A549 treated with GW870086 at 1 μM for 4 hours (cell line): Measurements from ENCODE around the gene NPW. TPM values are rescaled to one million over a fixed set of nuclear protein-coding genes. Genes with fewer than 3 reads are reported as not detected.

ENCODE experiments used
- total RNA-seq: library from RNA; stranded (reverse); fragments of 200-300 nt; extraction: Qiagen RNA extraction; gene quantifications from 5 replicates; pipeline ENCODE4 v1.2.3, GENCODE V29; 2022; ENCODE audit warnings: low read depth

Gene NPW
- 0.44 to 1.7 TPM (median 0.85 TPM) in 5 replicates for total RNA-seq

DNA sequence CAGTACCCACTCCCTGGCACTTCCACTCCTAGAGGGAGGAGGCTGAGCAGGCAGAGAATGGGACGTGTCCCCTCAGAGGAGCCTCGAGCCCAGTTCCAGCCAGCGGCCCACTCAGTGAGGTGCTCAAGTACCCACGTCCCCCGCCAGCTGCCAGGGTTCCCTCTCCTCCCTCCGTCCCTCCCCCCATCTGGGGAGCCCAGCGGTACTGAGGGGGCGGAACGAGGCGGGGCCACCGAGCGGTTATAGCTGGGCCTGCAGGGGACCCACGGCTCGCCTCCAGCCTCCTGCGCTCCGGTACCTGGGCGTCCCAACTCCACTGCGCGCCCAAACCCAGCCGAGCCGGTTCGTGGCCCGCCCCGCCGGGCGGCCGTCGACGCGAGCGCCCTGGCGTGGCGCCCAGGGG lies at the start of gene NPW:
NPW (plus strand) TSS at position 268 of the 403 bp plus-strand sequence.

DNA sequence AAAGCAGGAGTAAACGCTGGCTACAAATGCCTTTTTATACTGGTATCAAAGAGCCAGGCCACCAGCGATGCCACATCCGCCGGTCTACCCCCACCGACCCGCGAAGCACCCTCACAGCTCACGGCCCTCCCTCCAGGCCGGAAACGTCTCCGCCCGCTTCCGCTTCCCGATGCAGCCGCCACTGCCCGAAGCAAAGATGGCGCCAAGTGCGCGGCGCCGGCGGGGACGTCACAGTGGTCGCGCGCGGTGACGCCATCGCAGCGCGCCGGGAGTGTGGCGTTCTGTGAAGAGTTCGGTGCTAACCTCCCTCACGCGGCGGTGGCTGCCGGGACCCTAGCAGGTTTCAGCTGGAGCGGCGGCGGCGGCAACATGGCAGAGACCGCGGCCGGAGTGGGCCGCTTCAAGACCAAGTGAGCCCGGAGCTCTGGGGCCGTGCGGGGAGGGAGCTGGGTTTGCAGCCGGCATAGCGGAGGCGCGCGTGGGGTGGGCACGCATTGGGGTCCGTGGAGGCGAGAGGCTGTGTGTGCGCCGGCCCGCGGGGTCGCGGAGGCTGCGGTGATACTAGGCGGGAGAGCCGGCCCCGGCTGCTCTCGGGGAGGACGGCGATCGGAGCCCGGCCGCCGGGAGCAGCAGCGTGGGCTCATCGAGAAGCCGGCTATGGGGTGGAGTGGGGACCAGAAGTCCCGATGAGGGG lies 47.6 kb upstream of the NPW start, which contains the start of gene TBL3:
TBL3 (plus strand) TSS at position 258 of the 694 bp plus-strand sequence; CDS start at position 370, 112 bp downstream.

DNA sequence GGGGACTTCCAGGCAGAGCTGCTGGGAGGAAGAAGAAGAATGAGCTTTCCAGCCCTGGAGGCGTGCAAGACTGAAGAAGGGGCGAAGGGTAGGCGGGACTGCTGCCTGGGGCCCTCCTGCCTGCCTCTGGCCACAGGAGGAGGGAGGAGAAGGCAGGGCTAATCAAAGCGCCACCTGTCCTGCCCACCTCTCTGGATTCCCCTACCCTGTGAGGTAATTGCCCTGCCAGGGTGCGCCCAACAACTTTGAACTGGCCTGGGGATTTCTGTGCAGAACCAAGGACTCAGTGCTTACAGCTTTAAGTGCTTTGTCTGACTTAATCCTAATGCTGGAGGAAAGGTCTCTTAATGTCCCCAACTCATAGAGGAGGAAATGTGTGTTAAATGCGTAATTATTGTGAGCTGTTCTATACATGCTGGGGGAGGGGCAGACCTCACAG lies 38.2 kb upstream of the NPW start, which contains the start of gene NOXO1:
NOXO1 (minus strand) TSS at position 72 of the 439 bp plus-strand sequence. CDS start 290 bp downstream, outside the sequence.

DNA sequence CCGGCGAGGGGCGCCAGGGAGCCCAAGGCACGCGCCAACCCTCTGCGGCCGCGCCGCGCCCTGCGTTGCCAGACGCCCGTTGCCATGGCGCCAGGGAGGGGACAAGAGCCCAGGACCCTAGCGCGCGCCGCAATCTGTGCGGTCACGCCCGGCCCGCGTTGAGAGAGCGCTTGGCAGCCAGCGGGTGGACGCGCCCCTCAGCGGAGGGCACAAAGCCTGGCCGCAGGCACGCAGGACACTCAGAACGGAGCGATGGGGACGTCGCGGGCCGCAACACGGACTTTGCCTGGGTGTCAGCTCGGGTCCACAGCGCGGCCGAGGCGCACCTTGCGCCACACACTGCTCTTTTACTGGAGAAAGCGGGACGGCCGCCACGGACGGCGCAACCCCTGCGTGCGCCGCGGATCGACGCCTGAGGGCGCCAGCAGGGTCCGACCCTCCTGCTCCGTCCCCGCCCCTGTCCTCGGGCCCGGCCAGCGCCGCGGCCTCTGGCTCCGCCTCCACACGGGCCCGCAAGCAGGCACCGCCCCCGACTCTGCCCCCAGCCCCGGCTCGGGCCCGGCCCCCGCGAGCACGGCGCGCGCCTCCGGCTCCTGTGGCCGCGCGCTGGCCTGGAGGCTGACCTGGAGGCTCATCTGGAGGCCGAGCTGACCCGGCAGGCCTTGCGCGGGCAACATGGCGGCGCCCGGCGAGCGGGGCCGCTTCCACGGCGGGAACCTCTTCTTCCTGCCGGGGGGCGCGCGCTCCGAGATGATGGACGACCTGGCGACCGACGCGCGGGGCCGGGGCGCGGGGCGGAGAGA lies 35.8 kb upstream of the NPW start, which contains the start of gene GFER:
GFER (plus strand) TSS at position 650 of the 803 bp plus-strand sequence; CDS start at position 676, 26 bp downstream.

DNA sequence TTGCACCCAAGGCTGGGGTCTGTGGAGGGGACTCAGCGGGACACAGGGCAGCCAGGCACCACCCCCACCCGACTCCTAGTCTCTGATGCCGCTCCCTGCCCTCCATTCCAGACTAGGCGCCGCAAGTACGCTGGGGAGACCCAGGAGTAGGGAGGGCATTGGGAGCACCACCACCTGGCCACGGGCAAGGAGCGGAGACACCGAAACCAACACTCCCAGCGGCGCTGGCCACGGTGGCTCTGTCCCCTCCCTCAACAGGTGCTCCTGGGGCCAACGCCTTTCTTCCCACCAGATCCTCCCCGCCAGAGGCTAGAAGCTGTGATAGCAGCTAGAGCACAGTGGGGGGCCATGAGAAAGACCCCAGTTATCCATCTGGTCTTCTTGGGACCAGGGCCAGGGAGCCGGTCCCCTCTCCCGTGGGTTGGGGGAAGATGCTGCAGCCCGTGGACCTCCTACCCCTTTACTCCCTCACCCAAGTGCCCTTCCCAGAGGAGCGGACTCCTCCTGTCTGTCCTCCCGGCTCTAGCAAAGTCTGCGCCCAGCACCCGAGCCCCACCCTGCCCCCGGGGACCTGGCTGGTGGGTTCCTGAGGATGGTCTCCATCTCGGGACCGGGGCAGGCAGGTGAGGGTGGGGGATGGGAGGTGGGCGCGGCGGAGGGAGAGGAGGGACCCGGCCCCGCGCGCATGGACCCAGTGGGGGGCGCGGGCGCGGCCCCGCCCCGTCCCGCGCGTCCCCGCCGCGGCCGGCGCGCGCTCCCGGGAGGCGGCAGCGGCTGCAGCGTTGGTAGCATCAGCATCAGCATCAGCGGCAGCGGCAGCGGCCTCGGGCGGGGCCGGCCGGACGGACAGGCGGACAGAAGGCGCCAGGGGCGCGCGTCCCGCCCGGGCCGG lies 30.1 kb upstream of the NPW start, which contains the start of gene SYNGR3:
SYNGR3 (plus strand) TSS at position 762 of the 892 bp plus-strand sequence. CDS start 133 bp downstream, outside the sequence.

DNA sequence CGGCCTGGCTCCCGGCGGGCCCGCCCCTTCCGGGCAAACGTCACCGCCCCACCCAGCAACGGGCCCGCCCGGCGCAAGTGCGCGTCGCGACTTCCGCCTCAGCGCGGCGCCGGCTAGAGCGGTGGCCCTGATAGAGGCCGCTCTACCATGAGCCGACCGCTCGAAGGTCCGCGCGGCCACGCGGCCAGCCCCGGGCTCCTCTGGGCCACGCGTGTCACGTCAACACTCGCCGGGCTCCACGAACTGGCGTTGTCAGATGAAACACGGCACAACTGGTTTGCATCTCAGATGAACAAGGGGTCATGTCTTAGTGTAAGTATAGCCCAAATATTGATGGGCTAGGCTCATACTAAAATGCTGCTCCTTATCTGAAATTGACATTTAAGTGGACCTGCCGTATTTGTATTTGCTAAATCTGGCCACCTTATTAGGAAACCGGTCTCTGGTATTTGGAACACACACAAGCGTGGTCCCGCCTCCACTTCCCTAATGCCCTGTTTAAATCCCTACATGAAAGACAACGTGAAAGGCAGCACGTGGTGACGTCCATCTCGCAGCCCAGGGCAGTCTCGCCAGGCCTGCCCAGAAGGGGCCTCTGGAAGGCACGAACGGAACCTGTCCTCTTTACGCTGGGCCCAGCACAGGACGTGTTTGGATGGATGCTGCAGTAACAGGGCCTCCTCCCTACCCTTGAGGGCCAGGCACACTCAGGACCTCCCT lies 9.6 kb upstream of the NPW start, which contains the start of gene ZNF598:
ZNF598 (minus strand) TSS at position 31 of the 720 bp plus-strand sequence.

DNA sequence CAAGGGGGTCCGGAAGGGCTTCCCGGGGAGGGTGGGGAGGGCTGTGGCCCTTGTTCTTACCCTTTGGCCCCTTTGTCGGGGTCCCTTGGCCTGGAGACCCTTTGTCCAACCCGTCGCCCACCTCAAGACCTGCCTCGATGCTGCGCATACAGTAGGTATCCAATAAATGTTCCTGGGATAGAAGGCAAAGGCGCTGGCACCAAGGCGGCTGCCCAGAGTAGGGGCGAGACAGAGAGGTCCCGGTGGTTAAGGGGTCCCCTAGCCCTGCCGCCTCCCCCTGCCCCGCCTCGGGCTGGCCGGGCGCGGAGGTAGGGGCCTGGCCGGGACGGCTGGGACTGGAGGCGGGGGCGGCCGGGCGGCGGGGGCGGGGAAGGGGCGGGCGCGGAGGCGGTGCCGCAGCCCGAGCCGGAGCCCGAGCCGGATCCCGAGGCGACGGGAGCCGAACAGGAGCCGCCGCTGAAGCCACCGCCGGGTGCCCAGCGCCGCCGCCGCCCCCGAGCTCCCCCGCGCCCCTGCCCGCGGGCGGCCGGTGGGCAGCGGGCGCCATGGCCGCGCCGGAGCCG lies 7.0 kb downstream of the NPW start, which contains the start of gene NHERF2:
NHERF2 (plus strand) TSS at position 442 of the 563 bp plus-strand sequence; CDS start at position 546, 104 bp downstream.

DNA sequence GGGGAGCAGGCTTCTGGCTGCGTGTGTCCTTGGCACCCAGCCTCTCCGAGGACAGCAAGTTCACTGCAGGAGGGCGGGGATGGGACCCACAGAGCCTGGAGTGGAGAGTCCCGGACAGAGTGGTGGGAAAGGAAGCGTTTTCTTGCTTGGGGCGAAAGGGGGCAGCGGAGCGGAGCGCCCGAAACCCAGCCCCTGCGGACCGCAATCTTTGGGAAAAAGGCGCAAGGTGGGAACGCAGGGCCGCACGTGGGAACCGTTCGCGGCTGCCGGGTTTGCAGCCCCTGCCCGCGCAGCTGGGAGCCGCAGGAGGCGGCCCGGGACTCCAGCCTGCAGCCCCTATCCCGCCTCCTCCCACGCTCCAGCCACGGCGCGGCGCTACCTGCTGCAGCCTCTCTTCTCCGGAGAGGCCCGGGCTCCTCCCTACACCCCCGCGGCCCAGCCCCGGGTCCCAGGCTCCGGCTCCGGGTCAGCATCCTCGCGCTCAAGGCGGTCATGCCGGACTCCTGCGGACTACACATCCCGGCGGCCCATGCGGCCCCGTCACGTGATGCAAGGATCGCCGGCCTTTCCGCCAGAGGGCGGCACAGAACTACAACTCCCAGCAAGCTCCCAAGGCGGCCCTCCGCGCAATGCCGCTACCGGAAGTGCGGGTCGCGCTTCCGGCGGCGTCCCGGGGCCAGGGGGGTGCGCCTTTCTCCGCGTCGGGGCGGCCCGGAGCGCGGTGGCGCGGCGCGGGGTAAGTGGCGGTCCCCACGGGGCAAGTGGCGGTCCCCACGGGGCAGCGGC lies 27.9 kb downstream of the NPW start, which contains the start of the genes NTHL1 and TSC2:
NTHL1 (minus strand) TSS at position 505 of the 786 bp plus-strand sequence; CDS start at position 494, 11 bp downstream.
TSC2 (plus strand) TSS at position 656 of the 786 bp plus-strand sequence. CDS start 631 bp downstream, outside the sequence.

Other genes starting within 250 kb of the NPW start
- gene NME3, start 248.2 kb upstream of the NPW start, total RNA-seq, result 36.1 to 62.1 TPM (median 56.3 TPM) in 5 replicates
- gene EME2, start 247.0 kb upstream of the NPW start, total RNA-seq, result 6.5 to 12.4 TPM (median 10.3 TPM) in 5 replicates
- 165 to 272 TPM (median 249 TPM) in 5 replicates for gene MRPS34, start 246.7 kb upstream of the NPW start, total RNA-seq
- gene SPSB3, start 237.2 kb upstream of the NPW start, total RNA-seq, result 14.6 to 24.6 TPM (median 23.2 TPM) in 5 replicates
- 59.4 to 85.3 TPM (median 79.7 TPM) in 5 replicates for gene NUBP2, start 236.8 kb upstream of the NPW start, total RNA-seq
- gene IGFALS, start 226.1 kb upstream of the NPW start, total RNA-seq, result 0.06 TPM in 1 of 5 replicates, not detected in the others
- gene HAGH, start 193.0 kb upstream of the NPW start, total RNA-seq, result 61.5 to 70.0 TPM (median 66.3 TPM) in 5 replicates
- 46.1 to 51.7 TPM (median 46.8 TPM) in 5 replicates for gene FAHD1, start 192.6 kb upstream of the NPW start, total RNA-seq
- 1.2 to 2.1 TPM (median 1.5 TPM) in 5 replicates for gene MEIOB, start 147.6 kb upstream of the NPW start, total RNA-seq
- 1.4 to 2.7 TPM (median 2.2 TPM) in 5 replicates for gene HS3ST6, start 101.4 kb upstream of the NPW start, total RNA-seq
- 33.4 to 43.1 TPM (median 40.4 TPM) in 5 replicates for gene MSRB1, start 76.6 kb upstream of the NPW start, total RNA-seq
- gene RPL3L, start 65.1 kb upstream of the NPW start, total RNA-seq, result 0.13 to 0.21 TPM in 2 of 5 replicates, not detected in the others
- 238 to 320 TPM (median 255 TPM) in 5 replicates for gene NDUFB10, start 60.2 kb upstream of the NPW start, total RNA-seq
- gene RPS2, start 55.0 kb upstream of the NPW start, total RNA-seq, result 4,023 to 5,272 TPM (median 5,225 TPM) in 5 replicates
- not detected in 5 replicates for gene RNF151, start 52.9 kb upstream of the NPW start, total RNA-seq
- 28.5 to 41.0 TPM (median 37.8 TPM) in 5 replicates for gene TBL3, start 47.7 kb upstream of the NPW start, total RNA-seq
- gene NOXO1, start 38.3 kb upstream of the NPW start, total RNA-seq, result 0.25 to 0.58 TPM (median 0.37 TPM) in 3 of 5 replicates, not detected in the others
- 21.9 to 49.2 TPM (median 39.8 TPM) in 5 replicates for gene GFER, start 35.6 kb upstream of the NPW start, total RNA-seq
- 5.5 to 8.3 TPM (median 8.1 TPM) in 5 replicates for gene SYNGR3, start 29.8 kb upstream of the NPW start, total RNA-seq
- gene ZNF598, start 10.0 kb upstream of the NPW start, total RNA-seq, result 43.7 to 60.1 TPM (median 56.5 TPM) in 5 replicates
- 48.2 to 73.8 TPM (median 68.4 TPM) in 5 replicates for gene NHERF2, start 7.1 kb downstream of the NPW start, total RNA-seq
- 37.9 to 51.7 TPM (median 44.3 TPM) in 5 replicates for gene NTHL1, start 28.0 kb downstream of the NPW start, total RNA-seq
- gene TSC2, start 28.2 kb downstream of the NPW start, total RNA-seq, result 30.8 to 44.5 TPM (median 43.0 TPM) in 5 replicates
- gene PKD1, start 116.1 kb downstream of the NPW start, total RNA-seq, result 36.9 to 55.8 TPM (median 48.0 TPM) in 5 replicates
- gene RAB26, start 128.8 kb downstream of the NPW start, total RNA-seq, result 2.4 to 4.9 TPM (median 2.9 TPM) in 5 replicates
- gene TRAF7, start 136.0 kb downstream of the NPW start, total RNA-seq, result 37.1 to 58.7 TPM (median 50.7 TPM) in 5 replicates
- gene CASKIN1, start 176.8 kb downstream of the NPW start, total RNA-seq, result 0.35 to 0.55 TPM (median 0.45 TPM) in 5 replicates
- 38.1 to 52.1 TPM (median 49.1 TPM) in 5 replicates for gene MLST8, start 185.7 kb downstream of the NPW start, total RNA-seq
- 3.6 to 6.2 TPM (median 5.0 TPM) in 5 replicates for gene BRICD5, start 191.1 kb downstream of the NPW start, total RNA-seq
- gene PGP, start 195.1 kb downstream of the NPW start, total RNA-seq, result 18.4 to 32.7 TPM (median 32.3 TPM) in 5 replicates
- gene E4F1, start 203.8 kb downstream of the NPW start, total RNA-seq, result 15.7 to 26.0 TPM (median 24.9 TPM) in 5 replicates
- gene DNASE1L2, start 216.7 kb downstream of the NPW start, total RNA-seq, result 0.80 to 1.7 TPM (median 1.6 TPM) in 5 replicates
- gene ECI1, start 231.8 kb downstream of the NPW start, total RNA-seq, result 47.7 to 92.0 TPM (median 91.2 TPM) in 5 replicates
- 248 to 285 TPM (median 258 TPM) in 5 replicates for gene RNPS1, start 248.3 kb downstream of the NPW start, total RNA-seq